NCI-H524 treated with DMSO at 0.1 percent for 48 hours (cell line): ENCODE data around the gene ZNF689.
A peak's percentile ranks its signal among the peaks of the same experiment; 100 is the strongest.

ENCODE experiments used
- DNase-seq: peaks from one replicate; lab custom pipeline; 2025; lab: John Stamatoyannopoulos, UW

ZNF689 gene

GRCh38 chr16:30562021-30562420, 48.2 kb downstream of the ZNF689 start:
- DNase-seq: no peak

GRCh38 chr16:30561089-30561816, 48.9 kb downstream of the ZNF689 start:
- DNase-seq: no peak

DNA sequence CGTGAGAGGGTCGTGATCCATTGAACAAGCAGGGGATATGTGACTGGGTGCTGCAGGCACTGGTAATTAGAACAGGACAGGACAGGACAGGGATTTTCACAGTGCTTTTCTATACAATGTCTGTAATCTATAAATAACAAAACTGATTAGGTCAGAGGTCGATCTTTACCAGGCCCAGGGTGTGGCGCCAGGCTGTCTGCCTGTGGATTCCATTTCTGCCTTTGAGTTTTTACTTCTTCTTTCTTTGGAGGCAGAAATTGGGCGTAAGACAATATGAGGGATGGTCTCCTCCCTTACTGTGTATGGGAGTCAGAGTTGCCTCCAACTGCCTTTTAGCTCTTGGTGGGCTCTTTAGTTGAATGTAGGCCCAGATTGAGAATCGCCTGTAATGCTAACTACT, 50.5 kb downstream of the ZNF689 start:
- no peak for DNase-seq

DNA sequence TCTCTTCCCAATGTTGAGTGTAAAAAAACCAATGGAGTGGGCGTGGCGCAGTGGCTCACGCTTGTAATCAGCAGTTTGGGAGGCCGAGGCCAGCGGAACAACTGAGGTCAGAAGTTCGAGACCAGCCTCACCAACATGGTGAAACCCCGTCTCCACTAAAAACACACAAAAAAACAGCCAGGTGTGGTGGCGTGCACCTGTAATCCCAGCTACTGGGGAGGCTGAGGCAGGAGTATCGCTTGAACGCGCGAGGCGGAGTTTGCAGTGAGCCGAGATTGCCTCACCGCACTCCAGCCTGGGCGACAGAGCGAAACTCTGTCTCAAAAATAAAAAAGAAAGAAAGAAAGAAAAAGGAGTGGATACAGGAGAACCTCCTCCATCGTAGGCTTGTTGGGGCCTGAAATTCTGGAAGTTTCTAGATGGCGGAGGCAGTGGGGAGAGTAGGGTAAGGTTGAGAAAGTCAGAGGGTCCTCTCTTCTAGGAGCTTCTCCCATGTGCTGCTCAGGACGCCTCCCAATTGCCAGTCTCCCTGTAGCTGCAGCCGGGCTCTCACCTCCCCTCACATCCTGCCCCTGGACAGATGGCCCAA, 51.3 kb downstream of the ZNF689 start:
- DNase-seq: no peak

DNA sequence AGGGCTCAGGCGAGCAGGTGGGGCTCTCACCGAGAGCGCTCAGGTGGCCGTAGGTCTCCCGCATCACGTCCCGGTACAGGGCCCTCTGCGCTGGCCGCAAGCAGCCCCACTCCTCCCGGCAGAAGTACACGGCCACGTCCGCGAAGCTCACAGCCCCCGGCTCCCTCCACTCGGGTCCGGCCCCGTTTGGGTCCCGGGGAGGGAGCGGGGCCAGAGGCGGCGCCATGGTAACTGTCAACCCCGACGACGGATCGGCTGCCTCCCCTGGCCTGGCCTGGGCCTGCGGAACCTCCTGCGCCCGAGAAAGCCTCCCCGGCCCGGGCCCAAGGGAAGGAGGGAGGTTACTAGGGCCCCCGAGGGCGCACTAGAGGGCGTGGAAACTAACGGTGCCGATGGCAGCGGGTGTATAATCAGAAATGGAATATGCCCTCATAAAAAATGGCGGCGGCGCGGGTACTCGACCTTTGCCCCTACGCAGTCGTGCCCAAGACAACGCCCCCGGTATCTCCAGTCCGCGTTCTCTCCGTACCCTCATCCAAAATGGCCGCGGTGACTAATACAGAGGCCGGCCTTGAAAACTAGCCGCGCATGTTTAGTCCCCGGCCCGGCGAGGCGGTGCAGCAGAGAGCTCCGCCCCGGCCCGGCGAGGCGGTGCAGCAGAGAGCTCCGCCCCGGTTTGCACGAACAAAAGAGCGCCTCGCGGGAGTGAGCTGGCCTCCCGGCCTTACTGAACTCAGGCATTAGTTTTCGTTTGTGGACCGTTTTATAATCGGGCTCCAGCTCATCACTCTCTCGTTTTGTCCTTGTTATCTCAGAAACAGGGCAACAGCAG, 52.0 kb downstream of the ZNF689 start, which contains the start of gene ZNF764:
TSS of gene ZNF764 (minus strand) at position 418 of the 832 bp plus-strand sequence. CDS start at position 226, 192 bp downstream.
- peak; percentile 89 for DNase-seq

- DNase-seq: no peak
These were observed 52.6 kb downstream of the ZNF689 start for GRCh38 chr16:30557707-30557956.

DNA sequence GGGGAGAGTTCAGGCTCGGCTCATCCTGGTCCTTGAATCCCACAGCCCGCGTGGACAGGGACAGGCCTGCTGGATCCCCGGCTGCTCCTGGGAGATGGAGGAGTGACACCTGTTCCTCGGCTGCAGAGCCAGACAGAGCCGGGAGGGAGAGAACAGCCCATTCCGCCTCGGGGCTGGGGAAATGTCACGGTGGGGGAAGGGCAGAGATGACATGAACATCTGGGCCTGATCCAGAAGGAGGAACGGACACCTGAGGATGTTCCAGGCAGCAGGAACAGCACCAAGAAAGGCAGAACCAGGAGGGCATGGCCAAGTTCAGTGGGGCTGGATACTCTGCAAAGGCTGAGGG, 54.1 kb downstream of the ZNF689 start:
- DNase-seq: no peak

DNA sequence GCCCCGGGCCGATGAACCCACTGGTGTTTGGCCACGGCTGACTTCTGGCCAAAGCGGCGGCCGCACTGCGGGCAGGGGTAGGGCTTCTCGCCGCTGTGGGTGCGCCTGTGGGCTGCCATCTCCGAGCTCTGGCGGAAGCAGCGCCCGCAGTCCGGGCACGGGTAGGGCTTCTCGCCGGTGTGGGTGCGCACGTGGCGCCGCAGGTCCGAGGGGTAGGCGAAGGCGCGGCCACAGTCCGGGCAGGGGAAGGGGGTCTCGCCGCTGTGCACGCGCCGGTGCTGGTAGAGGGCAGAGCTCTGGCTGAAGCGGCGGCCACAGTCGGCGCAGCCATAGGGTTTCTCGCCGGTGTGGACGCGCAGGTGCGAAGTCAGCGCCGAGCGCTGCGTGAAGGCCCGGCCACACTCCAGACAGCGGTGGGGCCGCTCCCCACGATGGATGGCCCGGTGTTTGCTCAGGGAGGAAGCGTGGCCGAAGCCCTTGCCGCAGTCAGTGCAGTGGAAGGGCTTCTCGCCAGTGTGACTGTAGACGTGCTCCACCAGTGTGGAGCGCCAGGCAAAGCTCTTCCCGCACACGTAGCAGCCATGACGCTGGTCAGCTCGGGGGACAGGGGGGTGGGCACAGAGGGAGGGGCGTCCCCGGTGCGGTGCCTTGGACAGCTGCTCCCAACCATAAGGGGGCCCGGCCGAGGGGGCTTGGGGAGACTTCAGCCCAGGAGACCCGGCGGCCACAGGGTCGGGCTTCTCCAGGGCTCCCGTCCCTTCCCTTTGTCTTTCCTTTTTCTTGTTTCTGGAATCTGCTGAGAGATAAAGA, 54.7 kb downstream of the ZNF689 start:
- no peak for DNase-seq

DNA sequence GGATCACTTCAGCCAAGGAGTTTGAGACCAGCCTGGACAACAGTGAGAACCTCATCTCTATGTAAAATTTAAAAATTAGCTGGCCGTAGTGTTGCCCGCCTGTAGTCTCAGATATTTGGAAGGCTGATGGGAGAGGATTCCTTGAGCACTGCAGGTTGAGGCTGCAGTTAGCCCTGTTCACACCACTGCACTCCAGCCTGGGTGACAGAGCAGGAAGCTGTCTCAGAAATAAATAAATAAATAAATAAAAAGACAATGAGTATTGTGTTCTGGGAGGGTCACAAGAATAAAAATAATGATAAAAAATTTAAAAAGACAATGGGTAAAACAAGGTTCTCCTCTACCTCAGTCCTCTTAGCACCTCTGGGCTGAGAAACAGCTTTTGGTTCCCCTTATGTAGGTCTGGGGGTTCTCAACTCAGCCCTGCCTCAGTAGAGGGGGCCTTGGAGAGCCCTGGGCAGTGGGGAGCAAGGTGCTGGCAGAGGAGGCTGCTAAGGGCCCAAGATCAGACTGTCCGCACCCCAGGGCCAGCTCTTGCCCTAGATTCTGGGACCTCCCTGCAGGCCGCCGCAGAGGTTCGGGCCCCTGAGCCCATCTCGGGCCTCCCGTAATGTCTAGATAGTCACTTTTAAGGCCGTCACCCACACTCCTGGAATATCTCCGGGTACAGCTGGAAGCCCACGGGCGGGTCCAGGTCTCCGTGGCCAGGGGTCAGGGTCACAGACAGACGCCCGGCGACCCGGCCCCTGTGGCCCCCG, 55.5 kb downstream of the ZNF689 start:
- DNase-seq: no peak

DNA sequence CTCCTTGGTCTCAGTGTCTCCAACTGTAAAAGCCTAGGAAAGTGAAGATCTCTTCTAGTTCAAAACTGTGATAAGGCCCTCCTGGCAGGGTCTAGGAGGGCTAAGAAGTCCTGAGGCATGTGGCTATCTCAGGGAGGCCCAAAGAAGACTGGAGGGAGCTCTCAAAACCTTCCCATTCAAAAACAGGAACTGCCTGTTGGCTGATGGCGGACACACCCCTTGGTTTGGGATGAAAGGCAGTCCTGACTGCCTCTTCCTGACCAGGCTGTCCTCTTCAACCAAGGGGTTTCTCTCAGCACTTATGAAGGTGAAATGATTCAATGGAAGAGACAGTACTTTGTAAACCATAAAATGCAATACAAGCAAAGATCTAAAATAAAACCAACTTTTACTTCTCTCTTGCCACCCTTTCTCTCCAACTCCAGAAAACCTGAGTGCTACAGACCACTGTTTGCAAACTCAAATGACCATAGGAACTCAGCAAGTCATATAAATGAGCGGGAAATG, 56.7 kb downstream of the ZNF689 start:
- no peak for DNase-seq

DNA sequence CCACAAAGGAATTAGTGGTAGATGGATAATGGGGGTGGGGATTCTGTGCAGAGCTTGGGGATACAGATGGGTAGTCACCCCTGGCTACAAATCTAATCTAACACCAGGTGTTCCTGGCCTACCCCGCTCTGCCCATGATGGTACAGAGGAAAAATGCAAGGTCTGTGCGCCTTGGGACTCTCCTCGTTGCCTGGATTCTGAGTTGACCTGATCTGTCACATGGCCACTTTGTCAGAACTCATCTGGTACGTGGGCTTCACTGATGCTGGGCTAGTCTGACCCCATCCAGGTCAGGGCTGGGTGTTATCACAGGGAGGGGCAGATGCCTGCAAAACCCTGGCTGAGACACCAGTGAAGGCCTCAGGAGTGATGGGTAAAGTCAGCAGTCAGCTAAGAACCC, 57.2 kb downstream of the ZNF689 start:
- DNase-seq: no peak
